ENCODE data around the gene UBE2V1. TPM values are rescaled to one million over a fixed set of nuclear protein-coding genes. Genes with fewer than 3 reads are reported as not detected.

Gene UBE2V1
- total and polyA plus RNA-seq, 10 of the 15 experiments (the other 5 are each of a cell fraction or from before 2014, with no cell fraction given): 51.8 to 219 (median 141) TPM

DNA sequence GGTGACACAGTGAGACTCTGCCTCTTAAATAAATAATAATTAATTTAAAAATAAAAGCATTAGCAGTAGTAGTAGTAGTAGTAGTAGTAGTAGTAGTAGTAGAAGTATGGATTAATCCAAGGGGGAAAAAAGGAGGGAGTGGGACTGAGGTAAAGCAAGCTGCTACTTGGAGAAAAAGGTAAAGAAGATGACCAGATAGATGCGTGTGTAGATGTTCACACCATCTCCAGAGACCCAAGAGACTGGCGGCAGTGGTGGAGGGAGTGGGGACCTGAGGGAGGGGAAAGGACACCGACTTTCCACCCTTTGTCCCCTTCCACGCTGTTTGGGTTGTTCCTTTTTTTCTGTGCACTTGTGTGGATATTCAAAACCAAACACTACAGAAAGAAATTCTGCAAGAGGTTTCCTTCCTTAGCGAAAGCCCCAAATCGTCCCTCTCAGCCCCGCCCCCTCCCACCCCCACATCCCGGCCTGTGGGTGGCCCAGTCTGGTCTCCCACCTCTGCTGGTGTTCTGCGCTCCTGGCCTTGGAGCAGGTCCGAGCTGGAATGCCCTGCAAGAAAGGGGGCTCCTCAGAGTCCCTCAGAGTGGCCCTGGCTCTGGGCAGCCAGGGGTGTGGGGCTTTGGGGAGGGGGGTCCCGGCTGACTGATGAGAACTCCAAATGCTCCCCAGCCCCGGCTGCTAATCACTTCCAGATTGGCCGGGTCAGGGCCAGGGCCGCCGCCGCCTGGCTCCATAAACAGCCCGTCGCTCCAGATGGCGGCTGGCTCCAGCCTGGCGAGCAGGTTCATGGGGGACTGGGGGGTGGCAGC lies 60.2 kb downstream of the UBE2V1 start:
- no peaks in the 10 kb centered on the region for H3K36me3 ChIP-seq (ENCODE audit: control insufficient read depth in 2 of 2, insufficient read depth in 2 of 2, low read length in 1 of 2)
- TF ChIP-seq, protein P1, sequence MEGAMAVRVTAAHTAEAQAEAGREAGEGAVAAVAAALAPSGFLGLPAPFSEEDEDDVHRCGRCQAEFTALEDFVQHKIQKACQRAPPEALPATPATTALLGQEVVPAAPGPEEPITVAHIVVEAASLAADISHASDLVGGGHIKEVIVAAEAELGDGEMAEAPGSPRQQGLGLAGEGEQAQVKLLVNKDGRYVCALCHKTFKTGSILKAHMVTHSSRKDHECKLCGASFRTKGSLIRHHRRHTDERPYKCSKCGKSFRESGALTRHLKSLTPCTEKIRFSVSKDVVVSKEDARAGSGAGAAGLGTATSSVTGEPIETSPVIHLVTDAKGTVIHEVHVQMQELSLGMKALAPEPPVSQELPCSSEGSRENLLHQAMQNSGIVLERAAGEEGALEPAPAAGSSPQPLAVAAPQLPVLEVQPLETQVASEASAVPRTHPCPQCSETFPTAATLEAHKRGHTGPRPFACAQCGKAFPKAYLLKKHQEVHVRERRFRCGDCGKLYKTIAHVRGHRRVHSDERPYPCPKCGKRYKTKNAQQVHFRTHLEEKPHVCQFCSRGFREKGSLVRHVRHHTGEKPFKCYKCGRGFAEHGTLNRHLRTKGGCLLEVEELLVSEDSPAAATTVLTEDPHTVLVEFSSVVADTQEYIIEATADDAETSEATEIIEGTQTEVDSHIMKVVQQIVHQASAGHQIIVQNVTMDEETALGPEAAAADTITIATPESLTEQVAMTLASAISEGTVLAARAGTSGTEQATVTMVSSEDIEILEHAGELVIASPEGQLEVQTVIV (IDR thresholded peaks at IDR 0.05; ENCODE audit: borderline replicate concordance, partially characterized antibody): no peak
- TF ChIP-seq ZBED1 (IDR thresholded peaks at IDR 0.05; ENCODE audit: borderline replicate concordance): no peak
- TF ChIP-seq NR2F1 (conservative IDR thresholded peaks at IDR 0.05): no peak
- TF ChIP-seq, protein P2, sequence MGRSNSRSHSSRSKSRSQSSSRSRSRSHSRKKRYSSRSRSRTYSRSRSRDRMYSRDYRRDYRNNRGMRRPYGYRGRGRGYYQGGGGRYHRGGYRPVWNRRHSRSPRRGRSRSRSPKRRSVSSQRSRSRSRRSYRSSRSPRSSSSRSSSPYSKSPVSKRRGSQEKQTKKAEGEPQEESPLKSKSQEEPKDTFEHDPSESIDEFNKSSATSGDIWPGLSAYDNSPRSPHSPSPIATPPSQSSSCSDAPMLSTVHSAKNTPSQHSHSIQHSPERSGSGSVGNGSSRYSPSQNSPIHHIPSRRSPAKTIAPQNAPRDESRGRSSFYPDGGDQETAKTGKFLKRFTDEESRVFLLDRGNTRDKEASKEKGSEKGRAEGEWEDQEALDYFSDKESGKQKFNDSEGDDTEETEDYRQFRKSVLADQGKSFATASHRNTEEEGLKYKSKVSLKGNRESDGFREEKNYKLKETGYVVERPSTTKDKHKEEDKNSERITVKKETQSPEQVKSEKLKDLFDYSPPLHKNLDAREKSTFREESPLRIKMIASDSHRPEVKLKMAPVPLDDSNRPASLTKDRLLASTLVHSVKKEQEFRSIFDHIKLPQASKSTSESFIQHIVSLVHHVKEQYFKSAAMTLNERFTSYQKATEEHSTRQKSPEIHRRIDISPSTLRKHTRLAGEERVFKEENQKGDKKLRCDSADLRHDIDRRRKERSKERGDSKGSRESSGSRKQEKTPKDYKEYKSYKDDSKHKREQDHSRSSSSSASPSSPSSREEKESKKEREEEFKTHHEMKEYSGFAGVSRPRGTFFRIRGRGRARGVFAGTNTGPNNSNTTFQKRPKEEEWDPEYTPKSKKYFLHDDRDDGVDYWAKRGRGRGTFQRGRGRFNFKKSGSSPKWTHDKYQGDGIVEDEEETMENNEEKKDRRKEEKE (IDR thresholded peaks at IDR 0.05): no peak
- TF ChIP-seq SREBF2 (IDR thresholded peaks at IDR 0.05; ENCODE audit: low read length): no peak
- TF ChIP-seq FOXK2 (IDR thresholded peaks at IDR 0.05): peak; percentile 74
- TF ChIP-seq PAX8 (IDR thresholded peaks at IDR 0.05): no peak
- TF ChIP-seq ZSCAN29 (IDR thresholded peaks at IDR 0.05): no peak
- TF ChIP-seq, protein P3, sequence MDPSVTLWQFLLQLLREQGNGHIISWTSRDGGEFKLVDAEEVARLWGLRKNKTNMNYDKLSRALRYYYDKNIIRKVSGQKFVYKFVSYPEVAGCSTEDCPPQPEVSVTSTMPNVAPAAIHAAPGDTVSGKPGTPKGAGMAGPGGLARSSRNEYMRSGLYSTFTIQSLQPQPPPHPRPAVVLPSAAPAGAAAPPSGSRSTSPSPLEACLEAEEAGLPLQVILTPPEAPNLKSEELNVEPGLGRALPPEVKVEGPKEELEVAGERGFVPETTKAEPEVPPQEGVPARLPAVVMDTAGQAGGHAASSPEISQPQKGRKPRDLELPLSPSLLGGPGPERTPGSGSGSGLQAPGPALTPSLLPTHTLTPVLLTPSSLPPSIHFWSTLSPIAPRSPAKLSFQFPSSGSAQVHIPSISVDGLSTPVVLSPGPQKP (IDR thresholded peaks at IDR 0.05; ENCODE audit: low read depth, low read length): no peak
- TF ChIP-seq RFX5 (IDR thresholded peaks at IDR 0.05; ENCODE audit: low read depth, low read length): no peak
- peak; percentile 37; the same call in 1 of the 2 replicates for TF ChIP-seq ATF7 (IDR thresholded peaks at IDR 0.05; ENCODE audit: low read depth)
- TF ChIP-seq KLF5 (IDR thresholded peaks at IDR 0.05; ENCODE audit: partially characterized antibody): no peak
- TF ChIP-seq, protein P4, sequence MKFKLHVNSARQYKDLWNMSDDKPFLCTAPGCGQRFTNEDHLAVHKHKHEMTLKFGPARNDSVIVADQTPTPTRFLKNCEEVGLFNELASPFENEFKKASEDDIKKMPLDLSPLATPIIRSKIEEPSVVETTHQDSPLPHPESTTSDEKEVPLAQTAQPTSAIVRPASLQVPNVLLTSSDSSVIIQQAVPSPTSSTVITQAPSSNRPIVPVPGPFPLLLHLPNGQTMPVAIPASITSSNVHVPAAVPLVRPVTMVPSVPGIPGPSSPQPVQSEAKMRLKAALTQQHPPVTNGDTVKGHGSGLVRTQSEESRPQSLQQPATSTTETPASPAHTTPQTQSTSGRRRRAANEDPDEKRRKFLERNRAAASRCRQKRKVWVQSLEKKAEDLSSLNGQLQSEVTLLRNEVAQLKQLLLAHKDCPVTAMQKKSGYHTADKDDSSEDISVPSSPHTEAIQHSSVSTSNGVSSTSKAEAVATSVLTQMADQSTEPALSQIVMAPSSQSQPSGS (IDR thresholded peaks at IDR 0.05; ENCODE audit: low read length): no peak
- TF ChIP-seq, protein P5, sequence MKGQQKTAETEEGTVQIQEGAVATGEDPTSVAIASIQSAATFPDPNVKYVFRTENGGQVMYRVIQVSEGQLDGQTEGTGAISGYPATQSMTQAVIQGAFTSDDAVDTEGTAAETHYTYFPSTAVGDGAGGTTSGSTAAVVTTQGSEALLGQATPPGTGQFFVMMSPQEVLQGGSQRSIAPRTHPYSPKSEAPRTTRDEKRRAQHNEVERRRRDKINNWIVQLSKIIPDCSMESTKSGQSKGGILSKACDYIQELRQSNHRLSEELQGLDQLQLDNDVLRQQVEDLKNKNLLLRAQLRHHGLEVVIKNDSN (IDR thresholded peaks at IDR 0.05; ENCODE audit: borderline replicate concordance, extremely low read length, insufficient read depth, low read depth, low read length): no peak

More for the DNA sequence above, 60.2 kb downstream of the UBE2V1 start:
- BruUV-seq (replicated peaks): no TSS peak
- ChIA-PET RAD21 (ENCODE audit: unreplicated experiment) (interaction anchor here (1.9 kb wide), 1 partner anchor 19 kb away, joined by 5 read pairs; no protein-coding TSS in a partner anchor), CTCF (interaction anchor here (0.6 kb wide), 1 partner anchor 414 kb away, joined by 3 read pairs; no protein-coding TSS in a partner anchor), POLR2A (interaction anchor here (0.6 kb wide), 1 partner anchor 350 kb away, joined by 4 read pairs; no protein-coding TSS in a partner anchor), SMC1A (ENCODE audit: uncharacterized antibody, unreplicated experiment) (no interaction called here)
- H3K4me3 ChIP-seq: no peak overlapping the region
- in situ Hi-C loops (cut with MboI) (no loop called here), intact Hi-C loops (cut with micrococcal nuclease; ENCODE audit: unreplicated experiment) (no loop called here)
- 34% methylated on average over 18 of the region's 20 CpGs for WGBS (ENCODE audit: insufficient coverage, insufficient replicate concordance, low lambda C conversion rate, missing lambda C conversion rate)
- FAIRE-seq: no peak
- no peak for DNase-seq (ENCODE audit: low read depth, low spot score)
- no peak overlapping the region for H2AFZ ChIP-seq (ENCODE audit: control insufficient read depth, low read depth, low read length)
- H4K20me1 ChIP-seq (ENCODE audit: control insufficient read depth, insufficient read depth): no peaks in the 10 kb centered on the region
- H3K4me2 ChIP-seq (ENCODE audit: control insufficient read depth, insufficient read depth): no peak overlapping the region
- H3K27me3 ChIP-seq (replicated peaks in 1 of 2; ENCODE audit: control insufficient read depth in 2 of 2, insufficient read depth in 2 of 2, low read length in 1 of 2): no peaks in the 10 kb centered on the region
- no peaks in the 10 kb centered on the region for H3K79me2 ChIP-seq (ENCODE audit: control insufficient read depth, insufficient read depth, low read length)
- H3K9ac ChIP-seq (ENCODE audit: control insufficient read depth, insufficient read depth, low read length): no peak overlapping the region
- H3K9me3 ChIP-seq (replicated peaks; ENCODE audit: control insufficient read depth, insufficient read depth, low read length): no peaks in the 10 kb centered on the region
- ATAC-seq: no peak
- H3K4me1 ChIP-seq (ENCODE audit: control insufficient read depth, insufficient read depth, low read length): peaks cover 31% of the 10 kb centered on the region
- H3K27ac ChIP-seq (ENCODE audit: control insufficient read depth, insufficient read depth): no peak overlapping the region

Data from GM12878 (cell line).